HG03378 (cell line): ENCODE results near the gene MEGF9.
"Not testable (repeated sequence)": the region's sequence is repeated elsewhere in the genome, so short reads cannot be mapped to it uniquely, and the experiment has no call there.

Experiments used
- ATAC-seq: cut with Tn5 transposase; IDR thresholded peaks from one replicate; pipeline ENCODE4 v1.9.1; 2021; ENCODE audit warnings: mild to moderate bottlenecking, moderate library complexity; ENCODE audit not compliant: unreplicated experiment

The MEGF9 gene

DNA sequence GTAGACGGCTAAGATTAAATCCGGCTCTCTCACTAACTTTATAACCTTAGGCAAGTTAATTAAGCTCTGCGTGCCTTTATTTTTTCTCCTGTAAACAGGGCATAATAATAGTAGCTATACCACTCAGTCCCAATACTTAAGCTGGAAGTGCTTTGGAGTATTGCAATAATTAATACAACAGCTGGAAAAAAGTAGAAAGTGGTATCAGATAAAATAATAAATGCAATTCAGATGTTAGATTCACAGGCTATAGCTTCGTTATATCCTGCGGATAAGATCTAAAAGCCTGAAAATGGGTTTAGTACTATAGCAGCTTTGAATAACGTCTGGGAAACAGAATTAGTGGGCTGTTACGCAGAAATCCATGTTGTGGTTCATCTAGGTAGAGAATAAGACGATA is 51.8 kb downstream of the MEGF9 start:
- no peak for ATAC-seq

GRCh38 chr9:120659676-120660075 is 54.6 kb downstream of the MEGF9 start:
- ATAC-seq, result no peak

DNA sequence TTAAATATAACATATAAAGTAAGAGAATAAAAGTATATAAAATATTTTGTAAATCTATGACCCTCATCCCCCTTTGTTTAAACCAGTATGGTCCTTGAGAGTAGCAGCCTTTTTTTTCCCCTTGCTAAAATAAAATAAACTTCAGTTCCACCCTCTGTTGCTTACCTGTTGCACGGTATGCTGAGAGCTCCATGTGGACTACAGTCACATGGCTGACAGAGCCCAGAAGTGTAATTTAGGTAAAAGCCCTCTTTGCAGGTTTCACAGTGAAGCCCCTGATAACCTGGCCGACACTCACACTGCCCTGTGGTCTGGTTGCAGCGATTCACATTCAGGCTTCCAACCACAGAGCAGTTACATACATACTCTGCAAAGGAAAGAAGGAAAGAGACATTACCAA is 55.1 kb downstream of the MEGF9 start:
- ATAC-seq, result no peak

- no peak for ATAC-seq
Measured at GRCh38 chr9:120655005-120655622, 59.2 kb downstream of the MEGF9 start.

- ATAC-seq, result no peak
Measured at GRCh38 chr9:120654272-120654671, 60.0 kb downstream of the MEGF9 start.

DNA sequence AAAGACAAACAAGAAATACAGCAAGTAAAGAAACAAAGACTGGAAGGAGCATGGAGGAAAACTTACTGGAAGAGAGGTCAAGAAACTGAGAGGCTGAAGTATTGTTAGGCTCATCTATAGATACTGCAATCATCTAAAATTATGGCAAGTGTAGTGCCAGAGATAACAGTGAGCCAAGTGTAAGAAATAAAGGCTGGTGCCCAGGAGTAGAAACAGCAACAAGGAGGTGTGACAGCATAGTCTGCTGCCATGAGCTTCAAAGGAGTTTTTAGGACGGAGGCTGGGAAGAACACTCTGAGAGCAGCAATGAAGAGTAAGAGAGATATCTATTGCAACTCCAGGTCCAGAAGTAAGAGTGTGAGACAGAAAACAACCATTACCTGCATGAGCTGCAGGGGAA is 60.5 kb downstream of the MEGF9 start:
- no peak for ATAC-seq

DNA sequence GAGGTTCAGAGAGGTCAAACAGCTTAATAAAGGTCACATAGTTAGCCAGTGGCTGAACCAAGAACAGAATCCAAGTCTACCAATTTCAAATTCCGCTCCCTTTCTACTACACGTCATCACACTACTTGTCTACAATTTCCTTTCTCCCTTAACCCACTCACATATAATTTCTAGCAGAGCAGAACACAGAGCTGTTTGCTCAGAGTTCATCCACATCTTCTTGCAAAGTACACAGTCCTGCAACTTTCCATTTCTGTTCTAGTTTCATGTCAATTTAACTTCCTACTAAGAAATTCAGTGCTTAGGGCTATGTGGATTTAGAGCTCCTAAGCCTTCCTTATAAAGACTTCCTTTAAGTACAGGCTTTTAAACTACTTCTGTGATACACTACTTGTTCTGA is 61.3 kb downstream of the MEGF9 start:
- ATAC-seq, result no peak

DNA sequence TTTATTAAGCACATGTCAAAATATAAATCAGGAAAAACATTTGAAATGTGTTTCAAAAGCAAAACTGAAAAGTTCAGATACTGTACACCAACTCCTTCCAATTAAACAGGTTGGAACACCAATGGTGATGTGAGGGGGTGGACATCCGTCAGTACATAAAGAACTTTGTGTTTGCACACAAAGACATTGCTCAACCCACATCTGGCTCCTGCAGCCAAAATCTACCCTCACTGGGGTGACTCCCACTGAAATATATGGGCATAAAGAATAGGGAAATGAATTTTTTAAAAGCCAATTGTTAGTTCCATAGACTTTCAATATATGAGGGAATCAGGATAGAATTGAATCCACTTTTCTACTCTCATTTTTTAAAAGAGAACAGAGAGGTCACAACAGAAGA is 63.9 kb downstream of the MEGF9 start:
- no peak for ATAC-seq

- ATAC-seq, result no peak
Measured at GRCh38 chr9:120648581-120649197, 65.6 kb downstream of the MEGF9 start.

- no peak for ATAC-seq
Measured at GRCh38 chr9:120646948-120647347, 67.3 kb downstream of the MEGF9 start.

GRCh38 chr9:120645760-120646159 is 68.5 kb downstream of the MEGF9 start:
- ATAC-seq, result no peak

DNA sequence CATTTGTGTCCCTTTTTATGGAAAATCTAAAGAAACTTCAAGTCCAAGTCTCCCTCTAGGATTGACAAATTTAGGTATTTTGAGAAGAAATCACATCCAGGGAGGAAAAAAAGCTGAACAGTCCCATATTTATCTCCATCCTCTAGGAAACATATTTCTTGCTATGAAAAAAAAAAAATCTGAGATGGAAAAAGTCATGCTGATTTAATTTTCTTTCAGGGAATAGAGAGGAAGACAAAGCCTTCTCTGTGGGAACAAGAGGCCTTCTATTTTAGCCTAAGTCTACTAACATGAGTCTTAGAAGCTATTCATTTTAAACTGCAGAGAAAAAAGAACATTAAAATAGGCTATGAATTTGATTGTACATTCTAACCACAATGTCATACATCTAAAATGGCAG is 71.2 kb downstream of the MEGF9 start:
- no peak for ATAC-seq

GRCh38 chr9:120642129-120642770 is 72.0 kb downstream of the MEGF9 start:
- ATAC-seq, result no peak

- ATAC-seq, result not testable (repeated sequence)
Measured at GRCh38 chr9:120640874-120641273, 73.4 kb downstream of the MEGF9 start.

DNA sequence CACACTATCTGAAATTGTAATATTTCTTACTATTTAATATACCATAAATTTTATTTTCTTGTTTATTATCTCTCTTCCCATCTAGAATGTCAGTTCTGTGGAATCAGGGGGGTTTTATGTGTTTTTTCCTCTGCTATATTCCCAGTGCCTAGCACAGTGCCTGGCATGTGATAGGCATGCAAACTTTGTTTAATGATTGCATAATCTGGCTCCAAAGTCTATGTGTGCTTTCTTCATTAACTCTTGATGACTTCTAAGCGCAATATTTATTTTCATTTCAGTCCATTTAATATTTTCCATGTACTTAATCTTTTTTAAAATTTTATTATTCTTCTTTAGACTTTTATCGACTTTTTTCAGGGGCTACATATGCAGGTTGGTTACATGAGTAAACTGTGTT is 73.9 kb downstream of the MEGF9 start:
- ATAC-seq, result no peak

GRCh38 chr9:120637919-120638318 is 76.4 kb downstream of the MEGF9 start:
- ATAC-seq, result no peak

GRCh38 chr9:120636194-120636957 is 77.9 kb downstream of the MEGF9 start:
- ATAC-seq, result no peak

DNA sequence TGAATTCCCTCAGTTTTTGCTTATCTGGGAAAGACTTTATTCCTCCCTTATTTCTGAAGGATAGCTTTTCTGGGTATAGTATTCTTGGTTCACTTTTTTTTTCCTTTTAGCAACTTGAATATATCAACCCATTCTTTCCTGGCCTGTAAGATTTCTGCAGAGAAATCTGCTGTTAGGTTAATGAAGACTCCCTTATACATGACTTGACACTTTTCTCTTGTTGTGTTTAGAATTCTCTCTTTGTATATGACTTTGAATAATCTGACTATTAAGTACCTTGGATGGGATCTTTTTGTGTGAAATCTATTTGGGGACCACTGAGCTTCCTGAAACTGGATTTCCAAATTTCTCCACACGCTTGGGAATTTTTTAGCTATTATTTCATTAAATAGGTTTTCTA is 79.3 kb downstream of the MEGF9 start:
- no peak for ATAC-seq

- ATAC-seq, result no peak
Measured at GRCh38 chr9:120630333-120630732, 83.9 kb downstream of the MEGF9 start.

DNA sequence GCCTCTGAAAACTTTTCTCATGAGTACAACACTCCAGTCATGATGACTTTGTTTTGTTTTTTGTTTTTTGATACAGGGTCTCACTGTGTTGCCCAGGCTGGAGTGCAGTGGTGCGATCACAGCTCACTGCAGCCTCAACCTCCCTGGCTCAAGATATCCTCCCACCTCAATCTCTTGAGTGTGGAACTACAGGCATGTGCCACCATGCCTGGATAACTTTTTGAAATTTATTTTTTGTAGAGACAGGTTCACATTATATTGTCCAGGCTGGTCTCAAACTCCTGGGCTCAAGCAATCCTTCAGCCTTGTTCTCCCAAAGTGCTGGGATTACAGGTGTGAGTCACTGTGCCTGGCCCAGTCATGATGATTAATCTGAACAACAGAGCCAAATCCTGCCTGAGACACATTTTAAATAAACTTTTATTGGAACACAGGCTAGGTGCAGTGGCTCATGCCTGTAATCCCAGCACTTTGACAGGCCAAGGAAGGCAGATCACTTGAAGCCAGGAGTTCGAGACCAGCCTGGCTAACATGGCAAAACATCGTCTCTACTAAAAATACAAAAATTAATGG is 85.3 kb downstream of the MEGF9 start:
- ATAC-seq, result not testable (repeated sequence)

GRCh38 chr9:120628207-120628924 is 85.9 kb downstream of the MEGF9 start:
- ATAC-seq, result no peak
